GM12878 (cell line): Measurements from ENCODE around the gene CFHR4. TPM values are rescaled to one million over a fixed set of nuclear protein-coding genes. Genes with fewer than 3 reads are reported as not detected.
A peak's percentile ranks its signal among the peaks of the same experiment; 100 is the strongest.

ENCODE experiments used
- ATF2 ChIP-seq: IDR thresholded peaks from 2 replicates; pipeline ENCODE4 v1.6.1; 2012; ENCODE audit warnings: low read length, inconsistent platforms
- ATF7 ChIP-seq: fragments of 450-650 bp; IDR thresholded peaks from 2 replicates; pipeline ENCODE4 v1.6.1; 2016; ENCODE audit warnings: low read depth, mild to moderate bottlenecking
- BHLHE40 ChIP-seq, 2 experiments: fragments of 450-650 bp in 1 of 2; IDR thresholded peaks; 2 replicates each; pipeline ENCODE4 v1.6.1; 2011 to 2017; ENCODE audit warnings: low read depth in 2 of 2, borderline replicate concordance in 1 of 2, improper control_type of control experiment in 1 of 2, low read length in 1 of 2, mild to moderate bottlenecking in 1 of 2
- HSF1 ChIP-seq: fragments of 150-350 bp; IDR thresholded peaks from 2 replicates; pipeline ENCODE4 v1.6.1; 2014; ENCODE audit warnings: mild to moderate bottlenecking, low read depth, low read length
- IKZF2 ChIP-seq, 2 experiments: fragments of 450-650 bp; IDR thresholded peaks; 2 replicates each; pipeline ENCODE4 v1.6.1; 2017; ENCODE audit warnings: mild to moderate bottlenecking in 2 of 2, moderate library complexity in 2 of 2
- IRF3 ChIP-seq: fragments of 450-650 bp; IDR thresholded peaks from 2 replicates; pipeline ENCODE4 v1.6.1; 2014; ENCODE audit warnings: mild to moderate bottlenecking
- MEF2A ChIP-seq: IDR thresholded peaks from 2 replicates; pipeline ENCODE4 v1.6.1; 2011; ENCODE audit warnings: low read depth, mild to moderate bottlenecking, low read length, moderate library complexity; ENCODE audit not compliant: insufficient read depth
- POLR2A ChIP-seq: IDR thresholded peaks from 2 replicates; pipeline ENCODE4 v1.6.1; 2011; ENCODE audit warnings: low read depth, mild to moderate bottlenecking, low read length
- RCOR1 ChIP-seq: conservative IDR thresholded peaks from 2 replicates; pipeline ENCODE4 v1.6.1; 2012; ENCODE audit warnings: low read depth, low read length, improper control_type of control experiment
- RFX5 ChIP-seq: IDR thresholded peaks from 2 replicates; pipeline ENCODE4 v1.6.1; 2011; ENCODE audit warnings: low read depth, low read length, improper control_type of control experiment
- SREBF1 ChIP-seq: IDR thresholded peaks from 2 replicates; pipeline ENCODE4 v1.6.1; 2012; ENCODE audit warnings: mild to moderate bottlenecking, low read length
- TARDBP ChIP-seq: IDR thresholded peaks from 2 replicates; pipeline ENCODE4 v1.6.1; 2016; ENCODE audit warnings: borderline replicate concordance
- USF2 ChIP-seq: IDR thresholded peaks from 2 replicates; pipeline ENCODE4 v1.6.1; 2011; ENCODE audit warnings: low read depth, low read length, improper control_type of control experiment, borderline replicate concordance
- ZNF622 ChIP-seq: fragments of 450-650 bp; IDR thresholded peaks from 2 replicates; pipeline ENCODE4 v1.6.1; 2017; ENCODE audit warnings: mild to moderate bottlenecking, inconsistent platforms
- polyA plus RNA-seq, 11 experiments: library from polyadenylated mRNA; depleted of rRNA in 4 of 11; unstranded in 6 of 11; stranded (reverse) in 5 of 11; fragments of >200 nt; fragmentation: Nextera tagmentation in 4 of 11; fragmentation: Illumina TruSeq in 1 of 11; extraction: Ambion mirVana in 4 of 11; extraction: Trizol in 1 of 11; gene quantifications; 1 replicate in 1 of 11; 2 replicates in 10 of 11; pipeline versions ENCODE4 v1.2.1 to v1.2.3, GENCODE V29; 2011 to 2016; ENCODE audit warnings: inconsistent platforms in 2 of 11, missing spikeins in 2 of 11, low read depth in 1 of 11
- total RNA-seq, 4 experiments: library from RNA; depleted of rRNA in 3 of 4; stranded (reverse); fragments of >200 nt in 3 of 4; fragmentation: Illumina TruSeq in 1 of 4; extraction: Trizol in 1 of 4; gene quantifications; 2 replicates each; pipeline versions ENCODE4 v1.2.1 to v1.2.3, GENCODE V29; 2013 to 2021

The CFHR4 gene
- total and polyA plus RNA-seq, 10 of the 15 experiments (the other 5 are each of a cell fraction or from before 2014, with no cell fraction given), result not detected

GRCh38 chr1:196960854-196961253, 73.0 kb downstream of the CFHR4 start (continued):
- TF ChIP-seq RFX5 (no peak), POLR2A (no peak), ZNF622 (no peak), RCOR1 (no peak), TARDBP (no peak), HSF1 (no peak), IRF3 (no peak), IKZF2 (IDR thresholded peaks at IDR 0.05) (no peak), MEF2A (peak; percentile 78), BHLHE40 (IDR thresholded peaks at IDR 0.05; ENCODE audit: borderline replicate concordance in 1 of 2, low read depth in 2 of 2, low read length in 1 of 2) (peak; percentile 60 to 61; a peak in 2 of 4 replicates), USF2 (no peak), SREBF1 (no peak), ATF7 (no peak), ATF2 (peak; percentile 53; the same call in 1 of the 2 replicates)

Other genes starting within 250 kb of the CFHR4 start
- not detected in 2 replicates for gene CFH, start 236.0 kb upstream of the CFHR4 start, total RNA-seq (2014; rRNA removed)
- gene CFH, start 236.0 kb upstream of the CFHR4 start, total RNA-seq (2014; rRNA removed; fragmentation: Illumina TruSeq; extraction: Trizol), result not detected in 2 replicates
- gene CFH, start 236.0 kb upstream of the CFHR4 start, total RNA-seq (2021), result 0.27 and 0.46 TPM in 2 replicates
- not detected in 2 replicates for gene CFH, start 236.0 kb upstream of the CFHR4 start, polyA plus RNA-seq (2011; rRNA removed)
- not detected in 2 replicates for gene CFH, start 236.0 kb upstream of the CFHR4 start, polyA plus RNA-seq (2014; fragmentation: Illumina TruSeq; extraction: Trizol)
- not detected for gene CFH, start 236.0 kb upstream of the CFHR4 start, polyA plus RNA-seq (2014; fragmentation: Nextera tagmentation; extraction: Ambion mirVana)
- not detected in 2 replicates for gene CFH, start 236.0 kb upstream of the CFHR4 start, polyA plus RNA-seq (2014; rRNA removed)
- gene CFH, start 236.0 kb upstream of the CFHR4 start, polyA plus RNA-seq (2016; fragmentation: Nextera tagmentation; extraction: Ambion mirVana), result not detected
- gene CFHR3, start 113.2 kb upstream of the CFHR4 start, total RNA-seq (2014; rRNA removed), result 0.17 TPM in 1 of 2 replicates, not detected in the other
- not detected in 2 replicates for gene CFHR3, start 113.2 kb upstream of the CFHR4 start, total RNA-seq (2014; rRNA removed; fragmentation: Illumina TruSeq; extraction: Trizol)
- gene CFHR3, start 113.2 kb upstream of the CFHR4 start, total RNA-seq (2021), result not detected in 2 replicates
- gene CFHR3, start 113.2 kb upstream of the CFHR4 start, polyA plus RNA-seq (2011; rRNA removed), result not detected in 2 replicates
- gene CFHR3, start 113.2 kb upstream of the CFHR4 start, polyA plus RNA-seq (2014; fragmentation: Illumina TruSeq; extraction: Trizol), result not detected in 2 replicates
- not detected for gene CFHR3, start 113.2 kb upstream of the CFHR4 start, polyA plus RNA-seq (2014; fragmentation: Nextera tagmentation; extraction: Ambion mirVana)
- gene CFHR3, start 113.2 kb upstream of the CFHR4 start, polyA plus RNA-seq (2014; rRNA removed), result not detected in 2 replicates
- gene CFHR3, start 113.2 kb upstream of the CFHR4 start, polyA plus RNA-seq (2016; fragmentation: Nextera tagmentation; extraction: Ambion mirVana), result not detected
- gene CFHR1, start 68.3 kb upstream of the CFHR4 start, total RNA-seq (2014; rRNA removed), result not detected in 2 replicates
- gene CFHR1, start 68.3 kb upstream of the CFHR4 start, total RNA-seq (2014; rRNA removed; fragmentation: Illumina TruSeq; extraction: Trizol), result not detected in 2 replicates
- not detected in 2 replicates for gene CFHR1, start 68.3 kb upstream of the CFHR4 start, total RNA-seq (2021)
- not detected in 2 replicates for gene CFHR1, start 68.3 kb upstream of the CFHR4 start, polyA plus RNA-seq (2011; rRNA removed)
- not detected in 2 replicates for gene CFHR1, start 68.3 kb upstream of the CFHR4 start, polyA plus RNA-seq (2014; fragmentation: Illumina TruSeq; extraction: Trizol)
- under 1 TPM in 1 of 2 experiments, not detected in 1; 0.04 TPM for gene CFHR1, start 68.3 kb upstream of the CFHR4 start, polyA plus RNA-seq (2014; fragmentation: Nextera tagmentation; extraction: Ambion mirVana)
- not detected in 2 replicates for gene CFHR1, start 68.3 kb upstream of the CFHR4 start, polyA plus RNA-seq (2014; rRNA removed)
- not detected for gene CFHR1, start 68.3 kb upstream of the CFHR4 start, polyA plus RNA-seq (2016; fragmentation: Nextera tagmentation; extraction: Ambion mirVana)
- gene CFHR2, start 55.7 kb downstream of the CFHR4 start, total RNA-seq (2014; rRNA removed), result not detected in 2 replicates
- gene CFHR2, start 55.7 kb downstream of the CFHR4 start, total RNA-seq (2014; rRNA removed; fragmentation: Illumina TruSeq; extraction: Trizol), result not detected in 2 replicates
- gene CFHR2, start 55.7 kb downstream of the CFHR4 start, total RNA-seq (2021), result not detected in 2 replicates
- not detected in 2 replicates for gene CFHR2, start 55.7 kb downstream of the CFHR4 start, polyA plus RNA-seq (2011; rRNA removed)
- not detected in 2 replicates for gene CFHR2, start 55.7 kb downstream of the CFHR4 start, polyA plus RNA-seq (2014; fragmentation: Illumina TruSeq; extraction: Trizol)
- gene CFHR2, start 55.7 kb downstream of the CFHR4 start, polyA plus RNA-seq (2014; fragmentation: Nextera tagmentation; extraction: Ambion mirVana), result not detected
- gene CFHR2, start 55.7 kb downstream of the CFHR4 start, polyA plus RNA-seq (2014; rRNA removed), result not detected in 2 replicates
- not detected for gene CFHR2, start 55.7 kb downstream of the CFHR4 start, polyA plus RNA-seq (2016; fragmentation: Nextera tagmentation; extraction: Ambion mirVana)
- not detected in 2 replicates for gene CFHR5, start 89.5 kb downstream of the CFHR4 start, total RNA-seq (2014; rRNA removed)
- not detected in 2 replicates for gene CFHR5, start 89.5 kb downstream of the CFHR4 start, total RNA-seq (2014; rRNA removed; fragmentation: Illumina TruSeq; extraction: Trizol)
- gene CFHR5, start 89.5 kb downstream of the CFHR4 start, total RNA-seq (2021), result not detected in 2 replicates
- not detected in 2 replicates for gene CFHR5, start 89.5 kb downstream of the CFHR4 start, polyA plus RNA-seq (2011; rRNA removed)
- gene CFHR5, start 89.5 kb downstream of the CFHR4 start, polyA plus RNA-seq (2014; fragmentation: Illumina TruSeq; extraction: Trizol), result not detected in 2 replicates
- gene CFHR5, start 89.5 kb downstream of the CFHR4 start, polyA plus RNA-seq (2014; fragmentation: Nextera tagmentation; extraction: Ambion mirVana), result not detected
- gene CFHR5, start 89.5 kb downstream of the CFHR4 start, polyA plus RNA-seq (2014; rRNA removed), result not detected in 2 replicates
- not detected for gene CFHR5, start 89.5 kb downstream of the CFHR4 start, polyA plus RNA-seq (2016; fragmentation: Nextera tagmentation; extraction: Ambion mirVana)
- gene F13B, start 179.2 kb downstream of the CFHR4 start, total RNA-seq (2014; rRNA removed), result not detected in 2 replicates
- not detected in 2 replicates for gene F13B, start 179.2 kb downstream of the CFHR4 start, total RNA-seq (2014; rRNA removed; fragmentation: Illumina TruSeq; extraction: Trizol)
- gene F13B, start 179.2 kb downstream of the CFHR4 start, total RNA-seq (2021), result not detected in 2 replicates
- gene F13B, start 179.2 kb downstream of the CFHR4 start, polyA plus RNA-seq (2011; rRNA removed), result 0.10 TPM in 1 of 2 replicates, not detected in the other
- gene F13B, start 179.2 kb downstream of the CFHR4 start, polyA plus RNA-seq (2014; fragmentation: Illumina TruSeq; extraction: Trizol), result not detected in 2 replicates
- gene F13B, start 179.2 kb downstream of the CFHR4 start, polyA plus RNA-seq (2014; fragmentation: Nextera tagmentation; extraction: Ambion mirVana), result under 1 TPM in 1 of 2 experiments, not detected in 1; 0.06 TPM
- gene F13B, start 179.2 kb downstream of the CFHR4 start, polyA plus RNA-seq (2014; rRNA removed), result not detected in 2 replicates
- not detected for gene F13B, start 179.2 kb downstream of the CFHR4 start, polyA plus RNA-seq (2016; fragmentation: Nextera tagmentation; extraction: Ambion mirVana)